ENCODE measurements around the gene SH3RF2. TPM values are rescaled to one million over a fixed set of nuclear protein-coding genes. Genes with fewer than 3 reads are reported as not detected.
"Not testable (repeated sequence)": the region's sequence is repeated elsewhere in the genome, so short reads cannot be mapped to it uniquely, and the experiment has no call there.

SH3RF2 gene
- total RNA-seq, 1 donor from 2014 or later: 0.38 TPM

GRCh38 chr5:145953202-145953601 is 16.8 kb downstream of the SH3RF2 start:
- H3K27me3 Mint-ChIP-seq (ENCODE audit: unreplicated experiment): no peaks in the 10 kb centered on the region
- peaks cover 12% of the 10 kb centered on the region for H3K9me3 Mint-ChIP-seq (ENCODE audit: unreplicated experiment)
- no peak overlapping the region for H3K4me3 Mint-ChIP-seq (ENCODE audit: unreplicated experiment)
- TF ChIP-seq CTCF (IDR thresholded peaks at IDR 0.05): no peak
- H3K36me3 Mint-ChIP-seq (ENCODE audit: unreplicated experiment): no peaks in the 10 kb centered on the region
- H3K27ac Mint-ChIP-seq (ENCODE audit: unreplicated experiment): no peak overlapping the region
- no peaks in the 10 kb centered on the region for H3K4me1 Mint-ChIP-seq (ENCODE audit: unreplicated experiment)
- no peak for DNase-seq (ENCODE audit: extremely low spot score, unreplicated experiment)

GRCh38 chr5:145954140-145954539 is 17.8 kb downstream of the SH3RF2 start:
- H3K9me3 Mint-ChIP-seq (ENCODE audit: unreplicated experiment): peaks cover 12% of the 10 kb centered on the region
- not testable (repeated sequence) for H3K36me3 Mint-ChIP-seq (ENCODE audit: unreplicated experiment); H3K4me1 Mint-ChIP-seq (ENCODE audit: unreplicated experiment); H3K4me3 Mint-ChIP-seq (ENCODE audit: unreplicated experiment); H3K27ac Mint-ChIP-seq (ENCODE audit: unreplicated experiment); H3K27me3 Mint-ChIP-seq (ENCODE audit: unreplicated experiment); DNase-seq (ENCODE audit: extremely low spot score, unreplicated experiment)

GRCh38 chr5:145957388-145957787 is 21.0 kb downstream of the SH3RF2 start:
- Mint-ChIP-seq H3K4me1 (ENCODE audit: unreplicated experiment) (peaks cover 8% of the 10 kb centered on the region), H3K27me3 (ENCODE audit: unreplicated experiment) (no peaks in the 10 kb centered on the region), H3K4me3 (ENCODE audit: unreplicated experiment) (no peak overlapping the region), H3K36me3 (ENCODE audit: unreplicated experiment) (no peaks in the 10 kb centered on the region), H3K27ac (ENCODE audit: unreplicated experiment) (no peak overlapping the region), H3K9me3 (ENCODE audit: unreplicated experiment) (peaks cover 12% of the 10 kb centered on the region)
- DNase-seq (ENCODE audit: extremely low spot score, unreplicated experiment): no peak
- TF ChIP-seq CTCF (IDR thresholded peaks at IDR 0.05): no peak

- H3K36me3 Mint-ChIP-seq (ENCODE audit: unreplicated experiment): no peaks in the 10 kb centered on the region
- H3K4me1 Mint-ChIP-seq (ENCODE audit: unreplicated experiment): peaks cover 9% of the 10 kb centered on the region
- no peaks in the 10 kb centered on the region for H3K27me3 Mint-ChIP-seq (ENCODE audit: unreplicated experiment)
- H3K27ac Mint-ChIP-seq (ENCODE audit: unreplicated experiment): no peak overlapping the region
- no peak for DNase-seq (ENCODE audit: extremely low spot score, unreplicated experiment)
- TF ChIP-seq CTCF (IDR thresholded peaks at IDR 0.05): no peak
- no peak overlapping the region for H3K4me3 Mint-ChIP-seq (ENCODE audit: unreplicated experiment)
- peaks cover 12% of the 10 kb centered on the region for H3K9me3 Mint-ChIP-seq (ENCODE audit: unreplicated experiment)
Observed at GRCh38 chr5:145958436-145958835, 22.1 kb downstream of the SH3RF2 start.

- DNase-seq (ENCODE audit: extremely low spot score, unreplicated experiment): no peak
- no peak for TF ChIP-seq CTCF (IDR thresholded peaks at IDR 0.05)
- peaks cover 9% of the 10 kb centered on the region for H3K4me1 Mint-ChIP-seq (ENCODE audit: unreplicated experiment)
- H3K36me3 Mint-ChIP-seq (ENCODE audit: unreplicated experiment): no peaks in the 10 kb centered on the region
- H3K27me3 Mint-ChIP-seq (ENCODE audit: unreplicated experiment): no peaks in the 10 kb centered on the region
- H3K9me3 Mint-ChIP-seq (ENCODE audit: unreplicated experiment): no peaks in the 10 kb centered on the region
- H3K4me3 Mint-ChIP-seq (ENCODE audit: unreplicated experiment): no peak overlapping the region
- H3K27ac Mint-ChIP-seq (ENCODE audit: unreplicated experiment): no peak overlapping the region
Observed at GRCh38 chr5:145960166-145960565, 23.8 kb downstream of the SH3RF2 start.
